K562 (cell line): ENCODE results near the gene GPR27. TPM values are rescaled to one million over a fixed set of nuclear protein-coding genes. Genes with fewer than 3 reads are reported as not detected.

Experiments used
- ATAC-seq: fragments of 200-7000 bp; cut with Tn5 transposase; 3 replicates; pipeline ENCODE4 v1.9.1; 2020; ENCODE audit warnings: moderate library complexity
- BruUV-seq: library from RNA; stranded (reverse); fragments of 400-500 nt; replicated peaks from 2 replicates; lab custom pipeline; 2021; lab: Mats Ljungman, UMichigan
- CTCF ChIA-PET: fragments of 300-600 bp; formaldehyde crosslinking; extraction: SDS; loops from one replicate; lab custom pipeline; 2021; ENCODE audit warnings: low intra/inter-chr PET ratio; lab: Yijun Ruan, JAX
- POLR2A ChIA-PET: fragments of 300-600, 350-650 bp; sonication (Branson Sonifier 250); formaldehyde crosslinking; extraction: SDS; loops from one replicate; lab custom pipeline; 2021; ENCODE audit warnings: antibody characterized with exemption, inconsistent platforms; lab: Yijun Ruan, JAX
- DNase-seq, 4 experiments: peaks; one replicate each; pipeline versions ENCODE4 v3.0.0 to v3.0.0-alpha.2; 2011 to 2018; ENCODE audit warnings: low spot score in 3 of 4, mixed read lengths in 3 of 4; ENCODE audit errors: extremely low read depth in 1 of 4
- FAIRE-seq: peaks from 2 replicates; lab custom pipeline; 2011; peaks lifted over from hg19 to GRCh38; lab: Jason Lieb, UNC
- H2AFZ ChIP-seq: 2 replicates; pipeline ENCODE4 v1.6.0; 2011; ENCODE audit warnings: low read depth, low read length, control low read depth, inconsistent platforms
- H3K27ac ChIP-seq: fragments of 200-600 bp; 3 replicates; pipeline ENCODE4 v1.8.0; 2011; ENCODE audit warnings: low read depth, mild to moderate bottlenecking, control low read depth, inconsistent platforms, low read length, moderate library complexity, mixed read lengths; ENCODE audit errors: extremely low read depth
- H3K27me3 ChIP-seq, 2 experiments: fragments of 300-600 bp in 1 of 2; 2 replicates in 1 of 2; 3 replicates in 1 of 2; pipeline versions ENCODE4 v1.6.0 to v1.8.0; 2011; ENCODE audit warnings: inconsistent platforms in 2 of 2, low read length in 2 of 2, mild to moderate bottlenecking in 1 of 2, mixed read lengths in 1 of 2, moderate library complexity in 1 of 2; ENCODE audit not compliant: control insufficient read depth in 2 of 2, insufficient read depth in 2 of 2
- H3K36me3 ChIP-seq: fragments of 300-600 bp; 3 replicates; pipeline ENCODE4 v1.8.0; 2011; ENCODE audit warnings: mild to moderate bottlenecking, low read length, inconsistent platforms; ENCODE audit not compliant: control insufficient read depth, insufficient read depth
- H3K4me1 ChIP-seq, 2 experiments: fragments of 200-600 bp in 1 of 2; replicated peaks in 1 of 2; 2 replicates in 1 of 2; 3 replicates in 1 of 2; pipeline versions ENCODE4 v1.5.1 to v1.8.0; 2011; ENCODE audit warnings: inconsistent platforms in 2 of 2, low read length in 2 of 2, mild to moderate bottlenecking in 1 of 2, mixed read lengths in 1 of 2, moderate library complexity in 1 of 2; ENCODE audit not compliant: control insufficient read depth in 2 of 2, insufficient read depth in 2 of 2
- H3K4me2 ChIP-seq: 2 replicates; pipeline ENCODE4 v1.6.1; 2011; ENCODE audit warnings: low read length, control low read depth, inconsistent platforms, mixed read lengths; ENCODE audit not compliant: insufficient read depth
- H3K4me3 ChIP-seq: fragments of 200-600 bp; sonication (generic), shearing (Covaris generic); 2 replicates; pipeline ENCODE4 v1.5.1; 2016; ENCODE audit warnings: control low read depth, inconsistent platforms
- H3K79me2 ChIP-seq: fragments of 200-600 bp; 3 replicates; pipeline ENCODE4 v1.8.0; 2011; ENCODE audit warnings: low read length, inconsistent platforms; ENCODE audit not compliant: control insufficient read depth, insufficient read depth
- H3K9ac ChIP-seq, 2 experiments: 2 replicates each; pipeline versions ENCODE4 v1.6.0 to v1.6.1; 2011; ENCODE audit warnings: low read depth in 2 of 2, low read length in 2 of 2, control low read depth in 1 of 2, inconsistent platforms in 1 of 2, mild to moderate bottlenecking in 1 of 2, mixed read lengths in 1 of 2; ENCODE audit not compliant: insufficient read depth in 1 of 2
- H3K9me1 ChIP-seq: one replicate; pipeline ENCODE4 v1.6.0; 2011; ENCODE audit warnings: inconsistent platforms, mild to moderate bottlenecking, low read length, moderate library complexity; ENCODE audit not compliant: control insufficient read depth, insufficient read depth
- H3K9me3 ChIP-seq: replicated peaks from 2 replicates; pipeline ENCODE4 v1.5.1; 2011; ENCODE audit warnings: low read depth, low read length, inconsistent platforms; ENCODE audit not compliant: control insufficient read depth, insufficient read depth
- H4K20me1 ChIP-seq: replicated peaks from 2 replicates; pipeline ENCODE4 v1.6.1; 2011; ENCODE audit warnings: low read length, inconsistent platforms, mixed read lengths; ENCODE audit not compliant: control insufficient read depth, insufficient read depth
- CBX8 ChIP-seq: fragments of 200-600 bp; sonication (generic); IDR thresholded peaks from 2 replicates; pipeline ENCODE4 v1.6.1; 2012; ENCODE audit warnings: borderline replicate concordance, mixed run types, low read depth, mild to moderate bottlenecking, moderate library complexity, mixed read lengths, low read length, control low read depth, inconsistent platforms; ENCODE audit not compliant: poor library complexity, severe bottlenecking; ENCODE audit errors: extremely low read depth
- DNMT1 ChIP-seq: fragments of 450-650 bp; IDR thresholded peaks from 2 replicates; pipeline ENCODE4 v1.6.1; 2016; ENCODE audit warnings: antibody characterized with exemption, mild to moderate bottlenecking
- FOXA3 ChIP-seq, 2 experiments: fragments of 450-650 bp in 1 of 2; sonication (generic) in 1 of 2; formaldehyde crosslinking; IDR thresholded peaks in 1 of 2; conservative IDR thresholded peaks in 1 of 2; 2 replicates each; pipeline versions ENCODE4 v1.4.0 to v1.8.0; 2020 to 2022; ENCODE audit warnings: mild to moderate bottlenecking in 2 of 2, missing genetic modification reagents in 1 of 2
- RFX1 ChIP-seq: fragments of 450-650 bp; IDR thresholded peaks from 2 replicates; pipeline ENCODE4 v1.6.1; 2016; ENCODE audit warnings: mild to moderate bottlenecking, moderate library complexity
- TSC22D4 ChIP-seq: fragments of 450-650 bp; IDR thresholded peaks from 2 replicates; pipeline ENCODE4 v1.6.1; 2016; ENCODE audit warnings: missing genetic modification characterization, missing biosample characterization, control low read depth
- ZNF324 ChIP-seq: fragments of 250-450 bp; sonication (Bioruptor Pico); IDR thresholded peaks from 2 replicates; pipeline ENCODE4 v1.4.0; 2020; ENCODE audit warnings: mild to moderate bottlenecking
- WGBS: fragments of 100-300 bp; shearing (Covaris generic); methylation state at CpG from one replicate; pipeline ENCODE4 v1.1.6; 2016; ENCODE audit warnings: low coverage, mixed read lengths; ENCODE audit not compliant: insufficient coverage; ENCODE audit errors: missing lambda C conversion rate; 5-methylcytosine and 5-hydroxymethylcytosine counted together
- in situ Hi-C: fragments of 300-500 bp; cut with MboI; formaldehyde crosslinking; loops from 4 replicates; pipeline ENCODE4 v1.15.0; 2018; ENCODE audit warnings: inconsistent platforms, mixed read lengths
- intact Hi-C: fragments of 100-400 bp; cut with micrococcal nuclease; formaldehyde crosslinking; loops from 2 replicates; pipeline ENCODE4 v1.14.2; 2022
- polyA plus RNA-seq, 8 experiments: library from polyadenylated mRNA; depleted of rRNA in 4 of 8; stranded (reverse) in 5 of 8; unstranded in 3 of 8; fragments of >200 nt; fragmentation: Nextera tagmentation in 2 of 8; fragmentation: Illumina TruSeq in 1 of 8; extraction: Ambion mirVana in 2 of 8; extraction: Trizol in 1 of 8; gene quantifications; 2 replicates each; pipeline versions ENCODE4 v1.2.1 to v1.2.3, GENCODE V29; 2011 to 2014; ENCODE audit warnings: inconsistent platforms in 1 of 8, missing spikeins in 1 of 8
- total RNA-seq, 7 experiments: library from RNA; depleted of rRNA in 6 of 7; stranded (reverse); fragments of >200 nt in 6 of 7; fragmentation: Illumina TruSeq in 2 of 7; extraction: Trizol in 2 of 7; gene quantifications; 2 replicates each; pipeline versions ENCODE4 v1.2.1 to v1.2.3, GENCODE V29; 2011 to 2021; ENCODE audit warnings: low replicate concordance in 1 of 7

The GPR27 gene
- total and polyA plus RNA-seq, 9 of the 15 experiments (the other 6 are each of a cell fraction or from before 2014, with no cell fraction given): not detected

- no peak for ATAC-seq
- CTCF ChIA-PET: no interaction called here
- in situ Hi-C loops: loop anchor here (5.0 to 10.0 kb wide), 2 partner anchors 117 to 530 kb away; no protein-coding TSS in a partner anchor
- H4K20me1 ChIP-seq: no peaks in the 10 kb centered on the region
- no peaks in the 10 kb centered on the region for H3K9me3 ChIP-seq
- 0% methylated on average over 1 of the region's 1 CpG for WGBS
- no peak for DNase-seq
- BruUV-seq: no TSS peak
- H3K4me3 ChIP-seq: no peak overlapping the region
- no peak overlapping the region for H3K27ac ChIP-seq
- no peaks in the 10 kb centered on the region for H3K79me2 ChIP-seq
- TF ChIP-seq RFX1: peak; percentile 38
- no peak for TF ChIP-seq CBX8
- TF ChIP-seq TSC22D4 (tag): no peak
- TF ChIP-seq, all 486 proteins: peak for 1
- no peak for FAIRE-seq
- Histone ChIP-seq H3K4me2 (no peak overlapping the region), H3K27me3 (no peaks in the 10 kb centered on the region), H3K4me1 (no peaks in the 10 kb centered on the region), H3K36me3 (no peaks in the 10 kb centered on the region), H3K9me1 (no peaks in the 10 kb centered on the region), H3K9ac (no peak overlapping the region), H2AFZ (no peak overlapping the region)
- POLR2A ChIA-PET: no interaction called here
- intact Hi-C loops: no loop called here
Observed at GRCh38 chr3:71734881-71735280, 18.8 kb upstream of the GPR27 start.

- POLR2A ChIA-PET: no interaction called here
Observed at GRCh38 chr3:71742621-71743020, 11.0 kb upstream of the GPR27 start.

More at GRCh38 chr3:71742621-71743020, 11.0 kb upstream of the GPR27 start:
- intact Hi-C loops (no loop called here), in situ Hi-C loops (no loop called here)
- FAIRE-seq: no peak
- H3K27me3 ChIP-seq: no peaks in the 10 kb centered on the region
- H4K20me1 ChIP-seq: no peaks in the 10 kb centered on the region
- H3K79me2 ChIP-seq: no peaks in the 10 kb centered on the region
- BruUV-seq: no TSS peak
- H3K9me3 ChIP-seq: no peaks in the 10 kb centered on the region; the same call in 1 of the 2 replicates
- TF ChIP-seq ZNF324 (CRISPR knock-in tag) (peak; percentile 92), FOXA3 (CRISPR knock-in tag; conservative IDR thresholded peaks at IDR 0.05 in 1 of 2, IDR thresholded peaks at IDR 0.05 in 1 of 2) (peak in 1 of 2 experiments; percentile 68; a peak in 2 of 4 replicates), DNMT1 (no peak)
- TF ChIP-seq, all 486 proteins: peak for 2
- Histone ChIP-seq H3K9ac (no peak overlapping the region), H3K4me3 (no peak overlapping the region), H3K27ac (no peak overlapping the region), H3K36me3 (no peaks in the 10 kb centered on the region), H3K4me2 (no peak overlapping the region), H3K9me1 (no peaks in the 10 kb centered on the region), H2AFZ (no peak overlapping the region), H3K4me1 (no peaks in the 10 kb centered on the region)
- ATAC-seq: no peak
- 11% methylated on average over 1 of the region's 1 CpG for WGBS
- no peak for DNase-seq
- CTCF ChIA-PET: no interaction called here
